GM18858 (cell line): ENCODE measurements around the gene RNASET2.
"Not testable (repeated sequence)": the region's sequence is repeated elsewhere in the genome, so short reads cannot be mapped to it uniquely, and the experiment has no call there.

ENCODE experiments used
- ATAC-seq: cut with Tn5 transposase; IDR thresholded peaks from one replicate; pipeline ENCODE4 v1.9.1; 2021; ENCODE audit not compliant: unreplicated experiment

The RNASET2 gene

GRCh38 chr6:166929542-166930189, 26.7 kb downstream of the RNASET2 start:
- ATAC-seq = no peak

DNA sequence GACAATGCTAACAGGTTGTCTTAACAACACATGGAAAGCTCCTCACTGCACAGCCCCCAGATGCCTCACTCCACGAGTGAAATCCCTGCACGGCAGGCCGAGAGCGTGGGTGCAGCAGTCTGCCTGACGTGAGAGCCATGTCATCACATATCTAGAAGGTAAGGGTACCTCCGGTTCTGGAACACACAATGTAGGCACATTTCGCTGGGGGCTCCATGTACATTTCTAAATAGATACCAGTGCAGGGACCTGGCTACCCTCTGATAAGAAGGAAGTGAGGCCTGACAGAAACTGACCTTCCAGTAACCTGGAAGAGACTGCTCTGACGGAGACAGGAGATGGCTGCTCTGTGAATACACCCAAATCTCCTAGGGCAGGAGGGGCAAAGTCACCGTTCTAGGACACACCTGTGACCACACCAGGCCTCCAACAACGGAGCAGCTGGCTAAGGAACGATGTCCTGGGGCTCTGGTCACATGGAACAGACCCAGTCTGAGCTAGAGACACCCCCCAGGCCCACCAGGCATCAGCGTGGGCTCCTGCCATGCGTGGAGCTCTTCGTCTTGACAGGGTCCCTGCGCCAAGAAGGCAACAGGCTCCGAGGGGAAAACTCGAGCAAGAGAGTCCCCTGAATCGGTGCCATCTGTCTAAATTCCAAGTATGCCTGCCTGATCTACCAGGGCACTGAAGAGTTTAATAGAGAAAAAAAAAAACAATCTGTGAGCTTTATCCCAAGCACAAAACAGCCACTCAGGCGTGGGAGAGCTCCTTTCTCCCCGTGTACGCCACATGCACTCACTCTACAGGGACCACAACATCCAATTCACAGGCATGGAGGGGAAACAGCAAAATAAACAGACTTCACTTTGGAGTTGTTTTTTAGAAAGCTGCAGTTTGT, 27.5 kb downstream of the RNASET2 start:
- ATAC-seq = no peak

DNA sequence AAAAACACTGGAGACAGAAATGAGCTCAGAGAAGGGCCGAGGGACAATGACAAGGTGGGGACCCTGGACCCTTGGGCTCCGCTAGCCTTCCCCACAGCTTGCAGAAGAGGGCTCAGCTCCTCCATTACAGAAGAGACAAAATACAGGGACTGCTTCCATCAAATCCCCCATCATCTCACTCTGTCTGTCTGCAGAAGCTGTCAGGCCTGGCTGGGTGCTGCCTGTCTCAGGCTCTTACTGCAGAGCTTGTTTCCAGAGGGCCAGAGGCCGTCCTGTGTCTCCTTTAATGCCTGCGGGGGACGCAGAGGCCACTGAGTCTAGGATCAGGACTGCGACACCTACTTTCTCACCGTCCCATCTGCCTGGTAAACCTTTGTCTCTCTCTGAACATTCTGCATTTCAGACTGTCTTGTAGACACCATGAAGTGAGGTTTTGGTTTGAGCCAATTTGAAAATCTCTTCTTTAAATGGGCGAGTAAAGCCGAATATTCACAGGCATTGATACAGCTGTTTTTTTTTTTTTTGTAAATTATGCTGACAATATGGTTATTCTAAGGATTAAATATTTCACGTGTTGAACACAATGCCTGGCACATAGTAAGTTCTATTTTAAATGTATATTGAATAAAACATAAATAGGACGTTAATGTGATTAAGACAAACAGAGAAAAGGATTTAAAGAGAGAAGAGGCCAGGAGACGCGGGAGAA, 28.3 kb downstream of the RNASET2 start:
- ATAC-seq = no peak

GRCh38 chr6:166927240-166927934, 29.0 kb downstream of the RNASET2 start:
- no peak for ATAC-seq

DNA sequence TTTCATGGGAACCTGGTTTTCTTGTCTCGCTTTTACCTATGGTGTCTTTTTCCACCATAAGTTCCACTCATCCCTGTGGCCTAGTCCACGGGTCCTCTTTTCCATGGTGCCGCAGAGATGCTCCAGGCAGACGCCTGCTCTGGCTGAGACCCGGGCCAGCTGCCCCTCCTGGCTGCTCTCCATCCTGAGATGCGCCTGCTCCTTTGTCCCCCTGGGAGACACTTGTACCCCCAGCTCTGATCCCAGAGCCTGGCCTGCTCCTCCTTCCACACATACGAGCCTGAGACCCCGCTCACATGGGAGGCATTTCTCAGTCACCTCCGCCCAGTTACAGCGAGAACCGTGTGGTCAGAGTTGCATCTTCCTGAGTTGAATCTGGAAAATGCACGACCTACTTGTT, 29.6 kb downstream of the RNASET2 start:
- no peak for ATAC-seq

DNA sequence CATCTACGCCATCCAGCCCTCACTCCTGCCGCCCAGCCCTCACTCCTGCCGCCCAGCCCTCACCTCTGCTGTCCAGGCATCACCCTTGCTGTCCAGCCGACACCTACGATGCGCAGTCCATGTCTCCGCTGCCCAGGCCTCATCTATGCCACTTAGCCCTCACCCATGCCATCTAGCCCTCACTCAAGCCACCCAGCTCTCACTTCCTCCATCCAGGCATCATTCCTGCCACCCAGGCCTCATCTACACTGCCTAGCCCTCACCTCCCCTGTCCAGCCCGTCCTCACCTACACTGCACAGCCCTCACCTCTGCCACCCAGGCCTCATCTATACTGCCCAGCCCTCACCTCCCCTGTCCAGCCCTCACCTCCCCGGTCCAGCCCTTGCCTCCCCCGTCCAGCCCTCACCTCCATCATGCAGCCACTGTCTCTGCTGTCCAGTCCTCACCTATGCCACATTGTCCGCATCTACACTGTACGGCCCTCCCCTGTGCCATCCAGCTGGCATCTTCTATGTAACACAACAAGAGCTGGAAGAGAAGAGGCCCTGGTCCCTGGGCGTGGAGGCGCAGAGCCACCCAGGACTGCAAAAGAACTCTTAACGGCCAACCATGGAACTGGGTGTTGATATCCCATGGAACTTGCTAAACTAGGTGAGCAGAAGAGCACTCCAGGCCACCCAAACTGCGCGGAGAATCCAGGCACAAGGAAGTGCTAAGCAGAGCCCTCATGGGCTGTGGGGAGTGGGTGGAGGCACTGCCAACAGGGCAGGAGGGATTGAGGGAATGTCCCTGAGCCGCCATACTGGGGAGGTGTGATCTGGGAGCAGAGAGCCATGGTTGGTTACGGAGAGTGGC, 31.0 kb downstream of the RNASET2 start:
- ATAC-seq = no peak

DNA sequence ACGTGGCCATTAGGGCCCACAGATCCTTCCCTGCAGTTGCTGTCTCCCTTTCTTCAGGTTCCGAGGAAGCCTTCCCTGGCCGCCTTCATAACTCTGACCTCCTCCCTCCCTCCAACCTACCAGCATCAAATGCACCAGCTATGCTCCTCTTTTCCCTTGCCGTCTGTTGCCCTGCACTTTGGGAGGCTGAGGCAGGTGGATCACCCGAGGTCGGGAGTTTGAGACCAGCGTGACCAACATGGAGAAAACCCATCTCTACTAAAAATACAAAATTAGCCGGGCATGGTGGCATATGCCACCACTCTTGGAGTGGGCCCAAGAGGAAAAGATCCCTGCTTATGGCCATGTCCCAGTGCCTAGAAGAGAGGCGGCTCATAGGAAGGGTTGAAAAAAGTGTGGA, 31.8 kb downstream of the RNASET2 start:
- no peak for ATAC-seq

GRCh38 chr6:166922937-166923336, 33.4 kb downstream of the RNASET2 start:
- ATAC-seq = no peak

GRCh38 chr6:166921570-166921969, 34.8 kb downstream of the RNASET2 start:
- ATAC-seq = no peak

- ATAC-seq = no peak
Observed at GRCh38 chr6:166916824-166917223, 39.5 kb downstream of the RNASET2 start.

DNA sequence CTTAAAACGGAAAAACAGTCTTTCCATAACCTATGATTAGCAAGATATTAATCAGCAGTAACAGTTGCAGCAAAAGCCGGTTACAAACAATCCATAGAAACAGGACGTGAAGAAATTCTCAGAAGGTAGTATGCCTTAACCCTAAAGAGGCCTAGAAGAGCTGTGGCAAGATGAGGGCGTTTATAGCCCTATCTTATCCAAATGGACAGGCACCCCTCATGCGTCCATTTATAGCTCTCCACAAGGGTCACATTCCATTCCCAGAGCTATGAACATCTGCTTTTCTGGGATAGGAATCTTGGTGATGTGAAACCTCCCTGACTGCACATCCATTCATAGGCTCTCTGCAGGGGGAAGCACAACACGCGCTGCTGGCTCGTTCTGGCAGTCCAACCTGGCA, 40.9 kb downstream of the RNASET2 start:
- not testable (repeated sequence) for ATAC-seq

DNA sequence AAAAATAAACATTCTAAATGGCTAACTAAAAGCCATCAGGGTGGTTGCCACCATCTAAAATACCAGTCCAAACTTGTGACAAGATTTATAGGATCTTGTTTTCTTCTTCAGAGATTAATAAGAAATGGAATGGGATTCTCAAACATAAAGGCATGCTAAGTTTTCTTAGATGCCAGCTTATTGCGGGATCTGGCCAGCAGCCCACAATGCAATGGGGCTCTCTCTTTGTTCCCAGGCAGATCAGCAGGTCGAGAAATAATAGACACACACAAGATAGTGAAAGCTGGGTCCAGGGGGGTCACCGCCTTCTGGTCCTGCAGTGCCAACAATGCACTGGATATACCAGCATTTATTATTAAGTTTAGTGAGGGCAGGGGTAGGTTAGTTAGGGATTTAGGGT, 41.4 kb downstream of the RNASET2 start:
- ATAC-seq = not testable (repeated sequence)

- ATAC-seq = no peak
Observed at GRCh38 chr6:166911248-166911677, 45.1 kb downstream of the RNASET2 start.

- ATAC-seq = no peak
Observed at GRCh38 chr6:166910601-166911000, 45.7 kb downstream of the RNASET2 start.

DNA sequence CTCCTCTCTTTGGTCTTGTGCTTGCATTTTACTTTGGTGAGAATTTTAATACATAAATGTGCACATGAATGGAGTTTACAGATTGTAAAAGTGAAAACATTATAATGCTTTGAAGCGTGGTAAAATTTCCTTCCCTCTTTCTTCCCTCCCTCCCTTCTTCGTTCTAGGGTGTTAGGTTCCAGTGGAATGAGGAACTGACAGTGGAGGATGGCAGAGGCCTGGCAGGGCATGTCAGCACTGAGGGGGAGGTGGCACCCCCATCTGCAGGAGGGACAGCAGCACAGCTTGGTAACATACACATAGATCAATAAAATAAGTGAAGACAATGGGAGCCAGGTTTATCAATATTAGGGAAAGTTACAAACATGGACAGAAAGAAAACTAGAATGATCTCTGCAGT, 47.5 kb downstream of the RNASET2 start:
- no peak for ATAC-seq

- no peak for ATAC-seq
Observed at GRCh38 chr6:166907871-166908806, 48.2 kb downstream of the RNASET2 start.

DNA sequence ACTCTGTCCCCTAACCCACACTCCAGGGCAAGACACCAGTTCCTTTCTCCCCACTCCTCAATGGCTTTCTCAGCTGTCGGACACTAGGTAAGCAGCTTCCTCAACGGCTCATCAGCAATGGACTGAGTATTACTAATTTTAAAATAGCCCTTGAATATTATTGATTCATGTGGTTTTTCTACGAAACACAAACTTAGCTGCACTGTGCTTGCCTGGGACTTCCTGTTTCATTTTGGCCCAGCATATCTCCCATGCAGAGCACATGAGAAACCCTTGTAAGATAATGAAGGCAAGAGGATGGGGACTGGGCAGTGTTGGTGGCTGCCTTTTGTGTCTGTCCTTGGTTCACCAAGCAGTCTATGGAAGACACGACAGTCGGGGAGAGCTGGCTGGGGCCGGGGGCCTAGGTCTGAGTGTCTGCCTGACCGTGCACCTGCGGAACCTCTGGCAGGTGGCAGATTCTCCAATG, 48.9 kb downstream of the RNASET2 start:
- ATAC-seq = peak; percentile 85

DNA sequence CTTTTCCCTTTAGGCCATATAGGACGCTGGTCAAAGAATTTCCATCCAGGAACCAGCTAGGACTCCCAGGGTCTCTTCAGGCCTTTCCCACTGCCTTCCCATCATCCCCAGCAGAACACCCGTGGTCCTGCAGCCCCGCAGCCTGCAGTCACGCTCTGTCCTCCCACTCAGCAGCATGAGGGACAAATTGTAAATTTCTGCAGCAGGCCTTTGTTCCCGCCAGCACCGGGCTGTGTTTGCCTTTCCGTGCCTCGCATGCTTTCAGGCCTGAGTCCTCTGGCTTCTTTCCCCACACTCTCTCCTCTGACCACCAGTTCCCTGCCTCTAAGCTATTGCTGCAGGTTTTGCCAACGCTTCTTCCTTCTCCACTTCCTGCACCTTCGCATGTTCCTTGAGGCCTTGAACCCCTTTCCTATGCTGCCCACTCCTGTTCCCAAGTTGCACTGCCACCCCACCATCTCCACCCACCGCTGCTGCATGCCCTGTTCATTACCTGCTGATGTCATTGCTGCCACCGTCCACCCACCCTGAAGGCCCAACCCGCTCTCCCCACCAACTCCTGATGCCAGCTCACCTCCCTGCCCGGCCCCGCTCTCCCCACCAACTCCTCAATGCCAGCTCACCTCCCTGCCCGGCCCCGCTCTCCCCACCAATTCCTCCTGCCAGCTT, 49.8 kb downstream of the RNASET2 start:
- no peak for ATAC-seq
